ENCODE results near the gene GALNTL6. TPM values are rescaled to one million over a fixed set of nuclear protein-coding genes. Genes with fewer than 3 reads are reported as not detected.

The GALNTL6 gene
- total and polyA plus RNA-seq, 2 experiments from 2014 or later, result not detected

- Histone ChIP-seq H3K27me3 (no peaks in the 10 kb centered on the region), H3K9me3 (ENCODE audit: low read depth) (no peaks in the 10 kb centered on the region), H3K27ac (no peak overlapping the region), H3K36me3 (no peaks in the 10 kb centered on the region), H3K4me3 (no peak overlapping the region), H3K4me1 (ENCODE audit: low read depth) (peaks cover 5% of the 10 kb centered on the region)
- DNase-seq (ENCODE audit: low read depth in 1 of 2, low spot score in 1 of 2), result no peak
- TF ChIP-seq, protein P1, sequence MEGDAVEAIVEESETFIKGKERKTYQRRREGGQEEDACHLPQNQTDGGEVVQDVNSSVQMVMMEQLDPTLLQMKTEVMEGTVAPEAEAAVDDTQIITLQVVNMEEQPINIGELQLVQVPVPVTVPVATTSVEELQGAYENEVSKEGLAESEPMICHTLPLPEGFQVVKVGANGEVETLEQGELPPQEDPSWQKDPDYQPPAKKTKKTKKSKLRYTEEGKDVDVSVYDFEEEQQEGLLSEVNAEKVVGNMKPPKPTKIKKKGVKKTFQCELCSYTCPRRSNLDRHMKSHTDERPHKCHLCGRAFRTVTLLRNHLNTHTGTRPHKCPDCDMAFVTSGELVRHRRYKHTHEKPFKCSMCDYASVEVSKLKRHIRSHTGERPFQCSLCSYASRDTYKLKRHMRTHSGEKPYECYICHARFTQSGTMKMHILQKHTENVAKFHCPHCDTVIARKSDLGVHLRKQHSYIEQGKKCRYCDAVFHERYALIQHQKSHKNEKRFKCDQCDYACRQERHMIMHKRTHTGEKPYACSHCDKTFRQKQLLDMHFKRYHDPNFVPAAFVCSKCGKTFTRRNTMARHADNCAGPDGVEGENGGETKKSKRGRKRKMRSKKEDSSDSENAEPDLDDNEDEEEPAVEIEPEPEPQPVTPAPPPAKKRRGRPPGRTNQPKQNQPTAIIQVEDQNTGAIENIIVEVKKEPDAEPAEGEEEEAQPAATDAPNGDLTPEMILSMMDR (IDR thresholded peaks at IDR 0.05; ENCODE audit: low read depth, low read length), result no peak
Observed at GRCh38 chr4:173056271-173056670, 1243.1 kb downstream of the GALNTL6 start.

DNA sequence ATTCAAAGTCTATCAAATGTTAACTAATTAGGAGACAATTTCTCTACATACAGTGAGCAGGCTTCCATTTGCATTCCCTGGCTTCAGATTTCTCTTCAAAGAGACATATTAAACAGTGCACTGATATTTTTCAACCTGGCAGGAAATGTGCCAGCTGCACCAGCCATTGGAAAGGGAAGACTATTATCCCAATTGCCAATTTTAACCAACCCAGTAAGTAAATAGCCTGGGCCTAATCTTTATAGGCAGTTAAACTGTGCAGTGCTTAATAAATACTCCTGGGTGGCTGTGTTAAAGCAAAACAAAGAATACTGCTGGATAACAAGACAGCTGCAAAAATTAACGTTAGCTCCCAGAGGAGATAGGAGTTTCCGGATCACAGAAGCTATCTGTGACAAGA lies 1243.5 kb downstream of the GALNTL6 start:
- no peak overlapping the region for H3K4me3 ChIP-seq
- H3K27me3 ChIP-seq, result no peaks in the 10 kb centered on the region
- H3K4me1 ChIP-seq (ENCODE audit: low read depth), result peaks cover 5% of the 10 kb centered on the region
- no peak for DNase-seq (ENCODE audit: low read depth in 1 of 2, low spot score in 1 of 2)
- H3K9me3 ChIP-seq (ENCODE audit: low read depth), result no peaks in the 10 kb centered on the region
- TF ChIP-seq, protein P1 (IDR thresholded peaks at IDR 0.05; ENCODE audit: low read depth, low read length), result no peak
- H3K36me3 ChIP-seq, result no peaks in the 10 kb centered on the region
- no peak overlapping the region for H3K27ac ChIP-seq

- H3K9me3 ChIP-seq (ENCODE audit: low read depth), result no peaks in the 10 kb centered on the region
- TF ChIP-seq, protein P1 (IDR thresholded peaks at IDR 0.05; ENCODE audit: low read depth, low read length), result no peak
- H3K27me3 ChIP-seq, result no peaks in the 10 kb centered on the region
- no peak overlapping the region for H3K4me3 ChIP-seq
- H3K4me1 ChIP-seq (ENCODE audit: low read depth), result peaks cover 5% of the 10 kb centered on the region
- no peak overlapping the region for H3K27ac ChIP-seq
- no peaks in the 10 kb centered on the region for H3K36me3 ChIP-seq
- no peak for DNase-seq (ENCODE audit: low read depth in 1 of 2, low spot score in 1 of 2)
Observed at GRCh38 chr4:173057442-173057841, 1244.2 kb downstream of the GALNTL6 start.

DNA sequence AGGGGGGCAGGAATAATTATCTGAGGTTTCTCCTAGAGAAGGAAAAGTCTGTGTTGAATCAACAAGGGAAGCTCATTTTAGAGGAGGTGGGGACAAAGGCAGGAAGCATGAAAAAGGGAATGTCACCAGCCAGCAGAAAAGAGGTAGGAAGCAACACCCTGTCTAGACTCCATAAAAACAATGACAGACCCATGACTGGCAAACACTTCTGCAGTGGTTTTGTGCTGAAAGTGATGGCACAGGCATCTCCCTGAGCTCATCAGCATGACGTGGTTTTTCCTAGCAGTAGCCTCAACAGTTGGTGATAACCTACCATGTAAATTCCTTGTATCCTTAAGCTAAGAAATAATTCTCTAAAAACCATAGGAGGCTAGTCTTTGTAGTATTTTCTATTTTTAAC lies 1244.7 kb downstream of the GALNTL6 start:
- H3K4me3 ChIP-seq, result no peak overlapping the region
- no peak for DNase-seq (ENCODE audit: low read depth in 1 of 2, low spot score in 1 of 2)
- peaks cover 5% of the 10 kb centered on the region for H3K4me1 ChIP-seq (ENCODE audit: low read depth)
- H3K9me3 ChIP-seq (ENCODE audit: low read depth), result no peaks in the 10 kb centered on the region
- no peaks in the 10 kb centered on the region for H3K27me3 ChIP-seq
- TF ChIP-seq, protein P1 (IDR thresholded peaks at IDR 0.05; ENCODE audit: low read depth, low read length), result no peak
- H3K27ac ChIP-seq, result no peak overlapping the region
- no peaks in the 10 kb centered on the region for H3K36me3 ChIP-seq

DNA sequence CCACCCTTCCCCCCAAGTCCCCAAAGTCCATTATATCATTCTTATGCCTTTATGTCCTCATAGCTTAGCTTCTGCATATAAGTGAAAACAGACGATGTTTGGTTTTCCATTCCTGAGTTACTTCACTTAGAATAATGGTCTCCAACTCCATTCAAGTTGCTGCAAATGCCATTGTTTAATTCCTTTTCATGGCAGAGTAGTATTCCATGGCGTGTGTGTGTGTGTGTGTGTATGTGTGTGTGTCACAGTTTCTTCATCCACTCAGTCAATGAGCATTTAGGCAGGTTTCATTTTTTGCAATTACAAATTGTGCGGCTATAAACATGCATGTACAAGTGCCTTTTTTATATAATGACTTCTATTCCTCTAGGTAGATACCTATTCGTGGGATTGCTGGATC lies 1248.0 kb downstream of the GALNTL6 start:
- H3K4me3 ChIP-seq, result no peak overlapping the region
- no peak overlapping the region for H3K27ac ChIP-seq
- no peaks in the 10 kb centered on the region for H3K36me3 ChIP-seq
- DNase-seq (ENCODE audit: low read depth in 1 of 2, low spot score in 1 of 2), result no peak
- H3K4me1 ChIP-seq (ENCODE audit: low read depth), result peaks cover 5% of the 10 kb centered on the region
- no peaks in the 10 kb centered on the region for H3K9me3 ChIP-seq (ENCODE audit: low read depth)
- H3K27me3 ChIP-seq, result no peaks in the 10 kb centered on the region
- TF ChIP-seq, protein P1 (IDR thresholded peaks at IDR 0.05; ENCODE audit: low read depth, low read length), result no peak

All from cardiac muscle cell (in vitro differentiated cells and primary cell).